T-helper 9 cell (primary cell): ENCODE data around the gene SCG5.

Source experiments
- DNase-seq: peaks from one replicate; pipeline ENCODE4 v3.0.0-alpha.2; 2020

Gene SCG5

GRCh38 chr15:32659340-32660155, 18.0 kb downstream of the SCG5 start:
- no peak for DNase-seq

GRCh38 chr15:32663671-32664070, 22.2 kb downstream of the SCG5 start:
- no peak for DNase-seq

GRCh38 chr15:32664796-32665195, 23.3 kb downstream of the SCG5 start:
- no peak for DNase-seq

GRCh38 chr15:32667321-32667720, 25.8 kb downstream of the SCG5 start:
- no peak for DNase-seq

GRCh38 chr15:32668942-32669341, 27.4 kb downstream of the SCG5 start:
- no peak for DNase-seq

- no peak for DNase-seq
Measured at GRCh38 chr15:32669896-32670611, 28.5 kb downstream of the SCG5 start.

- DNase-seq = no peak
Measured at GRCh38 chr15:32670623-32671022, 29.1 kb downstream of the SCG5 start.

- DNase-seq = no peak
Measured at GRCh38 chr15:32671339-32672325, 30.1 kb downstream of the SCG5 start.

GRCh38 chr15:32674681-32675080, 33.2 kb downstream of the SCG5 start:
- no peak for DNase-seq

GRCh38 chr15:32675466-32675865, 34.0 kb downstream of the SCG5 start:
- DNase-seq = no peak

- no peak for DNase-seq
Measured at GRCh38 chr15:32676169-32676568, 34.7 kb downstream of the SCG5 start.

- no peak for DNase-seq
Measured at GRCh38 chr15:32677238-32677750, 35.8 kb downstream of the SCG5 start.

- DNase-seq = no peak
Measured at GRCh38 chr15:32679298-32679690, 37.8 kb downstream of the SCG5 start.

- DNase-seq = no peak
Measured at GRCh38 chr15:32682569-32682968, 41.1 kb downstream of the SCG5 start.

GRCh38 chr15:32682977-32683630, 41.6 kb downstream of the SCG5 start:
- no peak for DNase-seq

GRCh38 chr15:32683906-32684584, 42.5 kb downstream of the SCG5 start:
- no peak for DNase-seq

- no peak for DNase-seq
Measured at GRCh38 chr15:32685576-32685975, 44.1 kb downstream of the SCG5 start.

GRCh38 chr15:32687556-32687955, 46.0 kb downstream of the SCG5 start:
- no peak for DNase-seq

GRCh38 chr15:32688151-32688639, 46.7 kb downstream of the SCG5 start:
- DNase-seq = no peak

GRCh38 chr15:32690941-32691688, 49.6 kb downstream of the SCG5 start:
- DNase-seq = no peak

GRCh38 chr15:32691689-32692038, 50.2 kb downstream of the SCG5 start:
- no peak for DNase-seq
